ENCODE data around the gene ZNF410. TPM values are rescaled to one million over a fixed set of nuclear protein-coding genes. Genes with fewer than 3 reads are reported as not detected.

ZNF410 gene
- total RNA-seq, 4 donors from 2014 or later: 33.2 to 104 (median 45.9) TPM

GRCh38 chr14:73895939-73896338 is 9.3 kb downstream of the ZNF410 start:
- intact Hi-C loops (cut with DNase I; ENCODE audit: low total_unique reads) (no loop called here), in situ Hi-C loops (cut with MboI; ENCODE audit: low pct_ligation_motif_present in 1 of 4, low pct_unique_long_range_greater_than_20kb in 1 of 4, low sequenced_read_pairs in 3 of 4) (no loop called here)
- Histone ChIP-seq H3K4me3 (no peak overlapping the region), H3K4me1 (peaks cover 0 to 6% (median 0%) of the 10 kb centered on the region in 4 donors), H3K27me3 (no peaks in the 10 kb centered on the region), H3K36me3 (peaks cover 0 to 73% (median 25%) of the 10 kb centered on the region in 4 donors), H3K9me3 (no peaks in the 10 kb centered on the region), H3K27ac (no peak overlapping the region)
- no peak for DNase-seq
- 64% methylated on average over 1 of the region's 1 CpG; no CpG with 5 or more reads in 1 of the 2 donors for whole genome bisulfite sequencing, 2 donors (ENCODE audit: low coverage in 1 of 2)
- no peak for TF ChIP-seq EP300 (IDR thresholded peaks at IDR 0.05; ENCODE audit: low read depth)
- TF ChIP-seq POLR2AphosphoS5 (IDR thresholded peaks at IDR 0.05): no peak
- TF ChIP-seq CTCF (IDR thresholded peaks at IDR 0.05): no peak
- TF ChIP-seq POLR2A (IDR thresholded peaks at IDR 0.05): no peak

- H3K9me3 ChIP-seq: no peaks in the 10 kb centered on the region
- 71 to 100% methylated on average over 1 of the region's 1 CpG for WGBS, 2 donors (ENCODE audit: low coverage in 1 of 2)
- no peak for TF ChIP-seq EP300 (IDR thresholded peaks at IDR 0.05; ENCODE audit: low read depth)
- no peak for TF ChIP-seq POLR2AphosphoS5 (IDR thresholded peaks at IDR 0.05)
- TF ChIP-seq POLR2A (IDR thresholded peaks at IDR 0.05): no peak
- TF ChIP-seq CTCF (IDR thresholded peaks at IDR 0.05): no peak
- H3K4me3 ChIP-seq: no peak overlapping the region
- peaks cover 0 to 73% (median 25%) of the 10 kb centered on the region in 4 donors for H3K36me3 ChIP-seq
- intact Hi-C loops (cut with DNase I; ENCODE audit: low total_unique reads): no loop called here
- no peaks in the 10 kb centered on the region for H3K27me3 ChIP-seq
- in situ Hi-C loops (cut with MboI; ENCODE audit: low pct_ligation_motif_present in 1 of 4, low pct_unique_long_range_greater_than_20kb in 1 of 4, low sequenced_read_pairs in 3 of 4): no loop called here
- H3K27ac ChIP-seq: peak overlapping the region in 1 of 4 donors; percentile 12
- peaks cover 0 to 6% (median 0%) of the 10 kb centered on the region in 4 donors for H3K4me1 ChIP-seq
- no peak for DNase-seq
Measured at GRCh38 chr14:73896521-73896920, 9.9 kb downstream of the ZNF410 start.

GRCh38 chr14:73903028-73903427 is 16.4 kb downstream of the ZNF410 start:
- no peak for DNase-seq
- 67 to 77% methylated on average over 3 of the region's 3 CpGs for WGBS, 2 donors (ENCODE audit: low coverage in 1 of 2)
- H3K9me3 ChIP-seq: no peaks in the 10 kb centered on the region

GRCh38 chr14:73909681-73910080 is 23.0 kb downstream of the ZNF410 start:
- WGBS, 2 donors (ENCODE audit: low coverage in 1 of 2): 87% methylated on average over 1 of the region's 1 CpG; no CpG with 5 or more reads in 1 of the 2 donors
- intact Hi-C loops (cut with DNase I; ENCODE audit: low total_unique reads) (no loop called here), in situ Hi-C loops (cut with MboI; ENCODE audit: low pct_ligation_motif_present in 1 of 4, low pct_unique_long_range_greater_than_20kb in 1 of 4, low sequenced_read_pairs in 3 of 4) (no loop called here)
- Histone ChIP-seq H3K9me3 (no peaks in the 10 kb centered on the region), H3K4me1 (no peaks in the 10 kb centered on the region), H3K36me3 (peaks cover 0 to 89% (median 36%) of the 10 kb centered on the region in 4 donors), H3K27me3 (no peaks in the 10 kb centered on the region), H3K27ac (no peak overlapping the region), H3K4me3 (no peak overlapping the region)
- DNase-seq: no peak
- no peak for TF ChIP-seq CTCF (IDR thresholded peaks at IDR 0.05)
- no peak for TF ChIP-seq EP300 (IDR thresholded peaks at IDR 0.05; ENCODE audit: low read depth)
- TF ChIP-seq POLR2AphosphoS5 (IDR thresholded peaks at IDR 0.05): no peak
- no peak for TF ChIP-seq POLR2A (IDR thresholded peaks at IDR 0.05)

More at GRCh38 chr14:73903028-73903427, 16.4 kb downstream of the ZNF410 start:
- H3K27me3 ChIP-seq: no peaks in the 10 kb centered on the region
- intact Hi-C loops (cut with DNase I; ENCODE audit: low total_unique reads): no loop called here
- in situ Hi-C loops (cut with MboI; ENCODE audit: low pct_ligation_motif_present in 1 of 4, low pct_unique_long_range_greater_than_20kb in 1 of 4, low sequenced_read_pairs in 3 of 4): no loop called here
- TF ChIP-seq POLR2A (IDR thresholded peaks at IDR 0.05): no peak
- TF ChIP-seq POLR2AphosphoS5 (IDR thresholded peaks at IDR 0.05): no peak
- no peak for TF ChIP-seq CTCF (IDR thresholded peaks at IDR 0.05)
- no peak for TF ChIP-seq EP300 (IDR thresholded peaks at IDR 0.05; ENCODE audit: low read depth)
- no peaks in the 10 kb centered on the region for H3K4me1 ChIP-seq
- H3K4me3 ChIP-seq: no peak overlapping the region
- H3K36me3 ChIP-seq: peaks cover 0 to 77% (median 28%) of the 10 kb centered on the region in 4 donors
- H3K27ac ChIP-seq: no peak overlapping the region
